HEK293T (cell line): ENCODE results near the gene VAV2.

ENCODE experiments used
- ARNT ChIP-seq: fragments of 450-650 bp; IDR thresholded peaks from 2 replicates; pipeline ENCODE4 v1.6.1; 2017; ENCODE audit warnings: mild to moderate bottlenecking
- BHLHE40 ChIP-seq: fragments of 450-650 bp; IDR thresholded peaks from 2 replicates; pipeline ENCODE4 v1.6.1; 2016; ENCODE audit warnings: mild to moderate bottlenecking, moderate library complexity, borderline replicate concordance
- FOXA1 ChIP-seq: fragments of 450-650 bp; IDR thresholded peaks from 2 replicates; pipeline ENCODE4 v1.6.1; 2016; ENCODE audit warnings: mild to moderate bottlenecking
- FOXM1 ChIP-seq: fragments of 450-650 bp; IDR thresholded peaks from 2 replicates; pipeline ENCODE4 v1.6.1; 2017; ENCODE audit warnings: mild to moderate bottlenecking, borderline replicate concordance
- HDGF ChIP-seq: fragments of 450-650 bp; IDR thresholded peaks from 2 replicates; pipeline ENCODE4 v1.6.1; 2017; ENCODE audit warnings: antibody characterized with exemption, borderline replicate concordance
- LEF1 ChIP-seq: fragments of 450-650 bp; IDR thresholded peaks from 2 replicates; pipeline ENCODE4 v1.6.1; 2017; ENCODE audit warnings: mild to moderate bottlenecking, borderline replicate concordance
- PKNOX1 ChIP-seq: fragments of 450-650 bp; IDR thresholded peaks from 2 replicates; pipeline ENCODE4 v1.6.1; 2016
- SP1 ChIP-seq: fragments of 450-650 bp; IDR thresholded peaks from 2 replicates; pipeline ENCODE4 v1.6.1; 2017
- TARDBP ChIP-seq: fragments of 450-650 bp; IDR thresholded peaks from 2 replicates; pipeline ENCODE4 v1.6.1; 2016
- ZNF384 ChIP-seq: fragments of 450-650 bp; IDR thresholded peaks from 2 replicates; pipeline ENCODE4 v1.6.1; 2016

GRCh38 chr9:133839822-133840329, 152.2 kb downstream of the VAV2 start:
- no peak for TF ChIP-seq ARNT
- no peak for TF ChIP-seq BHLHE40
- TF ChIP-seq PKNOX1 = no peak
- no peak for TF ChIP-seq SP1
- no peak for TF ChIP-seq HDGF
- no peak for TF ChIP-seq FOXA1
- no peak for TF ChIP-seq ZNF384
- TF ChIP-seq FOXM1 = no peak
- no peak for TF ChIP-seq LEF1
- no peak for TF ChIP-seq TARDBP
